PFSK-1 (cell line): ENCODE data around the gene TRABD2A.

ENCODE experiments used
- POLR2AphosphoS5 ChIP-seq: IDR thresholded peaks from 2 replicates; pipeline ENCODE4 v1.6.1; 2012; ENCODE audit warnings: low read depth, mild to moderate bottlenecking, control low read depth, low read length, moderate library complexity
- REST ChIP-seq, 2 experiments: IDR thresholded peaks; 2 replicates each; pipeline versions ENCODE4 v1.6.1 to v1.8.0; 2011 to 2012; ENCODE audit warnings: low read depth in 2 of 2, low read length in 2 of 2, control low read depth in 1 of 2, inconsistent platforms in 1 of 2, mild to moderate bottlenecking in 1 of 2, moderate library complexity in 1 of 2; ENCODE audit not compliant: insufficient read depth in 1 of 2
- SIN3A ChIP-seq: IDR thresholded peaks from 2 replicates; pipeline ENCODE4 v1.6.1; 2012; ENCODE audit warnings: mild to moderate bottlenecking, low read length, moderate library complexity, borderline replicate concordance; ENCODE audit not compliant: insufficient read depth
- TAF1 ChIP-seq: IDR thresholded peaks from 2 replicates; pipeline ENCODE4 v1.6.1; 2012; ENCODE audit warnings: low read length, control low read depth, borderline replicate concordance; ENCODE audit not compliant: insufficient read depth

TRABD2A gene

GRCh38 chr2:84776011-84776410 lies 104.9 kb downstream of the TRABD2A start:
- no peak for TF ChIP-seq POLR2AphosphoS5
- no peak for TF ChIP-seq REST (IDR thresholded peaks at IDR 0.05; ENCODE audit: insufficient read depth in 1 of 2, low read depth in 2 of 2, low read length in 2 of 2)
- TF ChIP-seq SIN3A = no peak
- no peak for TF ChIP-seq TAF1
